Heart right ventricle (tissue), 16 donors: ENCODE data around the gene IER3IP1. TPM values are rescaled to one million over a fixed set of nuclear protein-coding genes. Genes with fewer than 3 reads are reported as not detected.

Experiments
- ATAC-seq, 8 donors: fragments of 200-7000 bp; cut with Tn5 transposase; one replicate each; pipeline ENCODE4 v1.9.1; 2020; ENCODE audit warnings: mild to moderate bottlenecking in 8 of 8, moderate library complexity in 8 of 8, moderate number of reproducible peaks in 1 of 8
- DNase-seq, 2 donors: peaks; one replicate each; pipeline ENCODE4 v3.0.0-alpha.2; 2020
- H3K27ac ChIP-seq, 10 donors: fragments of 200-600 bp; sonication (generic) in 2 of 10; one replicate each; pipeline versions ENCODE4 v1.5.0 to v1.8.0; 2020 to 2022; ENCODE audit warnings: mild to moderate bottlenecking in 3 of 10
- H3K27me3 ChIP-seq, 7 donors: fragments of 200-600 bp; one replicate each; pipeline ENCODE4 v1.8.0; 2021 to 2022; ENCODE audit warnings: mild to moderate bottlenecking in 2 of 7
- H3K36me3 ChIP-seq, 9 donors: fragments of 200-600 bp; sonication (generic) in 1 of 9; one replicate each; pipeline versions ENCODE4 v1.5.0 to v1.8.0; 2020 to 2022; ENCODE audit warnings: mild to moderate bottlenecking in 2 of 9
- H3K4me1 ChIP-seq, 9 donors: fragments of 200-600 bp; sonication (generic) in 1 of 9; one replicate each; pipeline versions ENCODE4 v1.5.0 to v1.8.0; 2020 to 2022; ENCODE audit warnings: mild to moderate bottlenecking in 4 of 9
- H3K4me3 ChIP-seq, 10 donors: fragments of 200-600 bp; sonication (generic) in 2 of 10; one replicate each; pipeline versions ENCODE4 v1.5.0 to v1.8.0; 2020 to 2022; ENCODE audit warnings: mild to moderate bottlenecking in 7 of 10, moderate library complexity in 2 of 10
- H3K9me3 ChIP-seq, 11 donors: fragments of 200-600 bp in 10 of 11; sonication (generic) in 2 of 11; one replicate each; pipeline versions ENCODE4 v1.5.0 to v1.8.0; 2013 to 2022; ENCODE audit warnings: mild to moderate bottlenecking in 2 of 11, control low read depth in 1 of 11, moderate library complexity in 1 of 11
- WGBS, 2 donors: extraction: QIAGEN DNeasy Blood & Tissue Kit; methylation state at CpG; one replicate each; pipeline ENCODE4 v1.1.7; 2013; ENCODE audit warnings: inconsistent platforms in 1 of 2; 5-methylcytosine and 5-hydroxymethylcytosine counted together
- intact Hi-C, 10 donors: fragments of 100-400 bp; cut with DNase I; formaldehyde crosslinking; loops; one replicate each; pipeline versions ENCODE4 v1.11.1 to v1.14.2; 2022
- polyA plus RNA-seq, 2 donors: library from polyadenylated mRNA; stranded (reverse); fragments of 200-250 nt; gene quantifications; one replicate each; pipeline ENCODE4 v1.2.3, GENCODE V29; 2013
- total RNA-seq, 10 donors: library from RNA; stranded (reverse); fragmentation: NEBNext Ultra II Directional in 3 of 10; extraction: Animal tissue kit (Norgen Biotek cat#: 25700) in 3 of 10; gene quantifications; one replicate each; pipeline versions ENCODE4 v1.2.1 to v1.2.4, GENCODE V29; 2021 to 2023
- TF ChIP-seq, protein P1 (sequence below), 9 donors: fragments of 200-600 bp; sonication (generic) in 2 of 9; IDR thresholded peaks; one replicate each; pipeline versions ENCODE4 v1.5.0 to v1.8.0; 2021 to 2022; ENCODE audit warnings: antibody characterized with exemption in 9 of 9, mild to moderate bottlenecking in 5 of 9, moderate library complexity in 1 of 9
- donor health status: Arrhythmogenic right ventricular cardiomyopathy.
- donor health status: ischemic (EF 13 %, LVEDD 7.1; RV severe dilation, severe dysfunction).
- donor health status: healthy with polysubstance abuse.
- donor health status: DM: no; HTN: yes; CAD: no.
- donor health status: DM: no; HTN: no; CAD: no.
- donor health status: ischemic (EF 25% LVEDD 6.9; RV normal size, moderate dysfunction).
- donor health status: ischemic (EF 25% LVEDD 5.7; RV mildly dilated, moderate dysfunction).
- donor health status: healthy.
- donor health status: DM: yes; HTN: yes; CAD: no.
- donor health status: Ischemic cardiomyopathy.
- donor health status: ischemic (EF 35%, LVEDD 5.7; RV mildly dilated, moderate dysfunction).
- donor health status: nonischemic (EF 11% LVEDD 7.7; RV severe dilation, severe dysfunction).
- donor health status: DM: yes; HTN: yes; CAD: no.
- donor health status: PGD.
- donor health status: ischemic (EF 29% LVEDD 5.4; RV normal size, mild dysfunction).
- donor health status: nonischemic (EF 23%, LVEDD 6.1; RV moderate dilation, normal function).

IER3IP1 gene
- total and polyA plus RNA-seq, 12 donors = 8.5 to 18.0 (median 10.3) TPM

GRCh38 chr18:47168913-47169312 is 7.3 kb downstream of the IER3IP1 start:
- 85 to 93% methylated on average over 1 of the region's 1 CpG for WGBS, 2 donors
- Histone ChIP-seq H3K9me3 (no peaks in the 10 kb centered on the region), H3K27ac (no peak overlapping the region), H3K36me3 (peaks cover 0 to 6% (median 0%) of the 10 kb centered on the region in 9 donors), H3K4me3 (no peak overlapping the region), H3K27me3 (no peaks in the 10 kb centered on the region), H3K4me1 (peaks cover 0 to 56% (median 18%) of the 10 kb centered on the region in 9 donors)
- intact Hi-C loops = loop anchor here in 1 of 10 donors (2.0 kb wide), 1 partner anchor 16 kb away; no protein-coding TSS in a partner anchor
- ATAC-seq (no peak), DNase-seq (no peak)
- TF ChIP-seq, protein P1, sequence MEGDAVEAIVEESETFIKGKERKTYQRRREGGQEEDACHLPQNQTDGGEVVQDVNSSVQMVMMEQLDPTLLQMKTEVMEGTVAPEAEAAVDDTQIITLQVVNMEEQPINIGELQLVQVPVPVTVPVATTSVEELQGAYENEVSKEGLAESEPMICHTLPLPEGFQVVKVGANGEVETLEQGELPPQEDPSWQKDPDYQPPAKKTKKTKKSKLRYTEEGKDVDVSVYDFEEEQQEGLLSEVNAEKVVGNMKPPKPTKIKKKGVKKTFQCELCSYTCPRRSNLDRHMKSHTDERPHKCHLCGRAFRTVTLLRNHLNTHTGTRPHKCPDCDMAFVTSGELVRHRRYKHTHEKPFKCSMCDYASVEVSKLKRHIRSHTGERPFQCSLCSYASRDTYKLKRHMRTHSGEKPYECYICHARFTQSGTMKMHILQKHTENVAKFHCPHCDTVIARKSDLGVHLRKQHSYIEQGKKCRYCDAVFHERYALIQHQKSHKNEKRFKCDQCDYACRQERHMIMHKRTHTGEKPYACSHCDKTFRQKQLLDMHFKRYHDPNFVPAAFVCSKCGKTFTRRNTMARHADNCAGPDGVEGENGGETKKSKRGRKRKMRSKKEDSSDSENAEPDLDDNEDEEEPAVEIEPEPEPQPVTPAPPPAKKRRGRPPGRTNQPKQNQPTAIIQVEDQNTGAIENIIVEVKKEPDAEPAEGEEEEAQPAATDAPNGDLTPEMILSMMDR (IDR thresholded peaks at IDR 0.05) = no peak

DNA sequence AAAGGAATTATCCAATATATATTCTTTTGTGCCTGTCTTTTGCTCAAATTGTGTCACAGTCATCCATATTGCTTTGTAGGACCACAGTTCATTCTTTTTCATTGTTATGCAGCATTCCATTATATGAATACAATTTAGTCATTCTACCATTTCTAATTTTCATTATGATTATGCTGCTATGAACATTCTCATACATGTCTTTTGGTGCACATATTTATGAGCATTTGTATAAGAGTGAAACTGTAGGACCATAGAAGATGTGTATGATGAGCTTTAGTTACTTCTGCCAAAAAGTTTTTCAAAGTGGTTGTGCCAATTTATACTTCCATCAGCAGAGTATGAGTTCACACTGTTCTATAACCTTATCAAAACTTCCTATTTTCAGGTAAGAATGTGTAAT is 7.7 kb downstream of the IER3IP1 start:
- no peak overlapping the region for H3K27ac ChIP-seq
- ATAC-seq = no peak
- peaks cover 0 to 6% (median 0%) of the 10 kb centered on the region in 9 donors for H3K36me3 ChIP-seq
- DNase-seq = no peak
- TF ChIP-seq, protein P1 (IDR thresholded peaks at IDR 0.05) = no peak
- intact Hi-C loops = loop anchor here in 1 of 10 donors (2.0 kb wide), 1 partner anchor 16 kb away; no protein-coding TSS in a partner anchor
- no peaks in the 10 kb centered on the region for H3K9me3 ChIP-seq
- no peaks in the 10 kb centered on the region for H3K27me3 ChIP-seq
- H3K4me3 ChIP-seq = no peak overlapping the region
- H3K4me1 ChIP-seq = peaks cover 0 to 52% (median 14%) of the 10 kb centered on the region in 9 donors

DNA sequence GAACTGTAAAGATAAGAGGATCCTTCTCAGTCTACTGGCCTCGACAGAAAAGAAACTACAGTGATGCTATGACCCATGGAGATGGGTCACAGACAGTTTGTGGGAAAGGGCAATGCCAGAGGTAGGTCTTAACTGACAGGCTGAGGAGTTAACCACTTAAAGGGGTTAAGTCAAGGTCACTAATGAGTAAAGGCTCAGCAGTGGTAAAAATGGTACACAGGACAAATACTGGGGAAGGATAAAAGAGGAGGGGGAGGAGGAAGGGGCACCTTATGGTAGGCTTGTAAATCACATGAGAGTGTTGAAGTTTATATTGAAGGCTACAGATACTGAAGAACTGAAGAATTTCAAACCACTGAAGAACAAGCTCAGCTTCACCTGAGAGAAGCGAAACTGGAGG is 9.9 kb downstream of the IER3IP1 start:
- peaks cover 0 to 31% (median 6%) of the 10 kb centered on the region in 9 donors for H3K4me1 ChIP-seq
- intact Hi-C loops = no loop called here
- H3K36me3 ChIP-seq = peaks cover 0 to 6% (median 0%) of the 10 kb centered on the region in 9 donors
- WGBS, 2 donors = 68 to 78% methylated on average over 2 of the region's 2 CpGs
- H3K27me3 ChIP-seq = no peaks in the 10 kb centered on the region
- no peak overlapping the region for H3K4me3 ChIP-seq
- H3K27ac ChIP-seq = no peak overlapping the region
- DNase-seq (no peak), ATAC-seq (no peak)
- no peaks in the 10 kb centered on the region for H3K9me3 ChIP-seq
- TF ChIP-seq, protein P1 (IDR thresholded peaks at IDR 0.05) = no peak

- peak in 1 of 8 donors; percentile 52 for ATAC-seq
- H3K4me3 ChIP-seq = no peak overlapping the region
- 80 to 81% methylated on average over 5 of the region's 5 CpGs for WGBS, 2 donors
Observed at GRCh38 chr18:47163241-47163640, 12.9 kb downstream of the IER3IP1 start.

More at GRCh38 chr18:47163241-47163640, 12.9 kb downstream of the IER3IP1 start:
- intact Hi-C loops = no loop called here
- DNase-seq = no peak
- peaks cover 0 to 20% (median 3%) of the 10 kb centered on the region in 9 donors for H3K4me1 ChIP-seq
- TF ChIP-seq, protein P1 (IDR thresholded peaks at IDR 0.05) = no peak
- H3K27ac ChIP-seq = no peak overlapping the region
- no peaks in the 10 kb centered on the region for H3K9me3 ChIP-seq
- H3K36me3 ChIP-seq = peaks cover 0 to 6% (median 0%) of the 10 kb centered on the region in 9 donors
- H3K27me3 ChIP-seq = no peaks in the 10 kb centered on the region
